SJCRH30 (cell line): ENCODE measurements around the gene ARL2BP. TPM values are rescaled to one million over a fixed set of nuclear protein-coding genes. Genes with fewer than 3 reads are reported as not detected.
"Not testable (repeated sequence)": the region's sequence is repeated elsewhere in the genome, so short reads cannot be mapped to it uniquely, and the experiment has no call there.

Experiments used
- DNase-seq, 2 experiments: peaks; one replicate each; pipeline ENCODE4 v3.0.0-alpha.2; 2015 to 2020
- H3K27ac ChIP-seq: fragments of 250-450 bp; sonication (Bioruptor Pico); 2 replicates; pipeline ENCODE4 v1.5.1; 2020; ENCODE audit warnings: mild to moderate bottlenecking, moderate library complexity
- H3K27me3 ChIP-seq: fragments of 250-450 bp; sonication (Bioruptor Pico); 2 replicates; pipeline ENCODE4 v1.5.1; 2020; ENCODE audit warnings: mild to moderate bottlenecking, moderate library complexity
- H3K36me3 ChIP-seq: fragments of 250-450 bp; sonication (Bioruptor Pico); 2 replicates; pipeline ENCODE4 v1.5.1; 2020; ENCODE audit warnings: mild to moderate bottlenecking, moderate library complexity
- H3K4me1 ChIP-seq: fragments of 250-450 bp; sonication (Bioruptor Pico); 2 replicates; pipeline ENCODE4 v1.5.1; 2020; ENCODE audit warnings: mild to moderate bottlenecking, moderate library complexity
- H3K4me3 ChIP-seq: fragments of 250-450 bp; sonication (Bioruptor Pico); 2 replicates; pipeline ENCODE4 v1.5.1; 2020; ENCODE audit warnings: mild to moderate bottlenecking, moderate library complexity
- H3K9me3 ChIP-seq: fragments of 250-450 bp; sonication (Bioruptor Pico); replicated peaks from 2 replicates; pipeline ENCODE4 v1.5.1; 2020; ENCODE audit warnings: mild to moderate bottlenecking, moderate library complexity
- total RNA-seq: library from RNA; depleted of rRNA; stranded (reverse); fragments of >200 nt; shearing (Covaris generic); gene quantifications from 2 replicates; pipeline ENCODE4 v1.2.3, GENCODE V29; 2014; rRNA removed

ARL2BP gene
- total RNA-seq, result 67.0 and 69.3 TPM in 2 replicates

DNA sequence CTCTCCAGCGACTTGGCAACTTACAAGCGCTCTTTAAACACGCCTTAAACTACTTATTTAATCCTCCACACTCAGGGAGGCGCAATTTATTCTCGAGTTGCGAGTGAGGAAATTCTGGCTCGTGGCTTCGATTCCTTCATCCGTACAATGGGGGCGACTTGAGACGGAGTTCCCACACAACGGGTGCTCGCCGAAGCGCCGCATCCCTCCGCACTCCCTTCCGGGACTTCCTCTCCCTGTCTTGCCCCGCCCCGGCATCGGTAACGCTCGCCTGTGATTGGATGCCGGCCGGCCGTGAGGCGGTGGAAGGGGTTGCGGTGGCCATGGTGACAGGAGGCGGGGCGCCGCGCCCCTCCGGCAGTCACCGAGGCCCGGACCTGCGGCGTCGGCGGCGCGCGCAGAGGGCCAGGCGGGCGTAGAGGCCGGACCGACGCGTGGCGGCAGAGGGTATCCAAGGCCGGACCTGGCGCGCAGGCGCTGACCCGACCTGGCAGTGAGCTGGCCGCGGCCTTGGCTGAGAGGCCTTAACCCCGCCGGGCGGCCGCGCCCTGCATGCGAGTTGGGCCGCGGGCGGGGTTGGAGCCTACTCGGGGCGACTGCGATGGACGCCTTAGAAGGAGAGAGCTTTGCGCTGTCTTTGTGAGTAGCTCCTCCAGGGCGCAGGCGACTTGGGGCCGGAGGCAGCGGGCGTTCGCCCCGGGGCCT is at the start of gene ARL2BP:
TSS of gene ARL2BP (plus strand) at position 493 of the 705 bp plus-strand sequence. CDS start at position 602, 109 bp downstream.
- H3K4me1 ChIP-seq, result peaks cover 5% of the 10 kb centered on the region
- no peaks in the 10 kb centered on the region for H3K9me3 ChIP-seq
- peak within 1 kb of the TSS; percentile 84 for H3K4me3 ChIP-seq
- peak within 1 kb of the TSS; percentile 64 for H3K27ac ChIP-seq
- H3K36me3 ChIP-seq, result peaks cover 8% of the 10 kb centered on the region
- DNase-seq, result peak; percentile 99
- H3K27me3 ChIP-seq, result no peaks in the 10 kb centered on the region

DNA sequence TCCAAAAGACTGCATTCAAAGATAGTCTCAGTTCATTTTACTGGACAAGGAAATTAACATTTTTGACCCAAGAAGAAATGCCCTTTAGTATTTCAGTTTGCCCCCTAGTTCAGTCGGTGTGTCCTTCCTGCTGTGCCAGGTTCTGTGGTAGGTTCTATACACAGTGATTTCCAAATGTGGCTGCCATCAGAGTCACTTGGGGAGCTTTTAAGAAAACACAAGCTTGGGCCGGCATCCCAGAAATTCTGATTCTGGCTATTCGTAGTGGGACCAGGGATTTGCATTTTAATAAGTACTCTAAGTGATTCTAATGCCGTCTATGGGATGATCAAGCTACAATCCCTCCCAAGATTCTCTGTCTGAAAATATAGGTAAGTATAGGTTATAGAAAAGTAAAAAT is 48.8 kb upstream of the ARL2BP start:
- Histone ChIP-seq H3K9me3 (0 out of 2 replicates have a peak, but pooled peaks cover 4% of the 10 kb centered on the region), H3K4me3 (no peak overlapping the region), H3K4me1 (peaks cover 20% of the 10 kb centered on the region), H3K27me3 (no peaks in the 10 kb centered on the region), H3K36me3 (0 out of 2 replicates have a peak, but pooled peaks cover 11% of the 10 kb centered on the region), H3K27ac (no peak overlapping the region)
- no peak for DNase-seq

DNA sequence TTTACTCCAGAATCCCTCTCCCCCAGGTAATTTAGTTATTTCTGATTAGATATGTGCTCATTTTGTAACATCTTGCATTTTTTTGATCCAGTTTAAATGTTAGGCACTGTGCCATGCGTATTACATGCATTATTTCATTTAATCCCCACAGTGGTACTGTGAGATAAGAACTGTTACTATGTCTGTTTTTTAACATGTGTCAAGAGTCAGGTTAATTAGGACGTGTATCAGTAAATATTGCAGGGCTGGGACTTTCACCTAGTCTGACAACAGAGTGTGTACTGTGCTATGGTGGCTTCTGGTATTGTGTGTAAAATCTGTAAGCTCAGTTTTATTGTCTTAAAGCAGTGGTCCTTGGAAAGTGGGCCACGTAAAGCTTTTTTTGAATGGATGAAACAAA is 48.3 kb upstream of the ARL2BP start:
- no peak for DNase-seq
- H3K9me3 ChIP-seq, result 0 out of 2 replicates have a peak, but pooled peaks cover 4% of the 10 kb centered on the region
- H3K27ac ChIP-seq, result no peak overlapping the region
- no peak overlapping the region for H3K4me3 ChIP-seq
- H3K4me1 ChIP-seq, result peaks cover 15% of the 10 kb centered on the region
- H3K36me3 ChIP-seq, result 0 out of 2 replicates have a peak, but pooled peaks cover 11% of the 10 kb centered on the region
- H3K27me3 ChIP-seq, result no peaks in the 10 kb centered on the region

DNA sequence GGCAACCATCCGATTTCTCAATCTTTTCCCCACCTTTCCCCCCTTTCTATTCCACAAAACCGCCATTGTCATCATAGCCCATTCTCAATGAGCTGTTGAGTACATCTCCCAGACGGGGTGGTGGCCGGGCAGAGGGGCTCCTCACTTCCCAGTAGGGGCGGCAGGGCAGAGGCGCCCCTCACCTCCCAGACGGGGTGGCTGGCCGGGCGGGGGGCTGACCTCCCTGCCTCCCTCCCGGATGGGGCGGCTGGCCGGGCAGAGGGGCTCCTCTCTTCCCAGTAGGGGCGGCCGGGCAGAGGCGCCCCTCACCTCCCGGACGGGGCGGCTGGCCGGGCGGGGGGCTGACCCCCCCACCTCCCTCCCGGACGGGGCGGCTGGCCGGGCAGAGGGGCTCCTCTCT is 44.7 kb upstream of the ARL2BP start:
- H3K36me3 ChIP-seq, result peaks cover 30% of the 10 kb centered on the region
- DNase-seq, H3K4me1 ChIP-seq, H3K27me3 ChIP-seq, H3K27ac ChIP-seq, H3K4me3 ChIP-seq, H3K9me3 ChIP-seq: not testable (repeated sequence)

DNA sequence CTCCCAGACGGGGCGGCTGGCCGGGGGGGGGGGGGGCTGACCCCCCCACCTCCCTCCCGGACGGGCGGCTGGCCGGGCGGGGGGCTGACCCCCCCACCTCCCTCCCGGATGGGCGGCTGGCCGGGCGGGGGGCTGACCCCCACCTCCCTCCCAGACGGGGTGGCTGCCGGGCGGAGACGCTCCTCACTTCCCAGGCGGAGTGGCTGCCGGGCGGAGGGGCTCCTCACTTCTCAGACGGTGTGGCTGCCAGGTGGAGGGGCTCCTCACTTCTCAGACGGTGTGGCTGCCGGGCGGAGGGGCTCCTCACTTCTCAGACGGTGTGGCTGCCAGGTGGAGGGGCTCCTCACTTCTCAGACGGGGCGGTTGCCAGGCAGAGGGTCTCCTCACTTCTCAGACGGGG is 44.1 kb upstream of the ARL2BP start:
- not testable (repeated sequence) for H3K4me3 ChIP-seq, H3K27me3 ChIP-seq, DNase-seq, H3K27ac ChIP-seq, H3K4me1 ChIP-seq, H3K9me3 ChIP-seq
- H3K36me3 ChIP-seq, result peaks cover 36% of the 10 kb centered on the region

DNA sequence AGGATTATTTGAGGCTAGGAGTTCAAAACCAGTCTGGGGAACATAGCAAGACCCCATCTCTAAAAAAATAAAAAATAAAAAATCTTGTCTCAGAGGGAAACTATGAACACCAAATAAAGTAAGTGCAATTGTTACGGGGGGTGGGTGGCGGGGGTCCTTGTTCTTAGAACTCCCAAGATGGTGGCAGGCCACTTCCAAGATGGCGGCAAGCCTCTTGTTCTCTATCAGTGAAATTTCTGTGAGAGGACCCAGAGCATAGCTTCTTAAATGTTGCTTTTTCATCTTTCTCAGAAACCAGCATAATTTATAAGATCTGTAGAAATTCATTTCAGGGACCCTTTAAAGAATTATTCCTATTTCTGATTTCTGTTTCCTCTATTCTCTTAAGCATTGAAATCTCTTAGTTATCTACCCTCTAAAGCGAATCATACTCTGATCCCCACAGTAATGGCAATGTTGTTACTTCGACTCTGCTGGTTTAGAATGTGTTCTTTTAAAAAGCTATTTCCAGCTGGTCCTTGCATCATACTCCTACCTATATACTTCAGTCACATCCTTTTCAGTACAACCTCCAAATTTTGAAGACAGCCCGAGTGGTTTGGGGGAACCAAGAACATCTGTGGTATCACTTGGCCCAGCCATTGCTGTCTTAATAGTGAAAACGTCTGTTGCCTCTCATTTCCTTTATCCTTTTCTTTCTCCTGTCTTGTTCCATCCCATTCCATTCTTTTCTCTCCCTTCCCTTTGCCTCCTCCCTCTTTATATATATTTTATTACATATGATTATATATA is 42.8 kb upstream of the ARL2BP start:
- DNase-seq, result no peak
- H3K4me3 ChIP-seq, result no peak overlapping the region
- H3K4me1 ChIP-seq, result no peaks in the 10 kb centered on the region; the same call in 1 of the 2 replicates
- H3K27ac ChIP-seq, result no peak overlapping the region
- no peaks in the 10 kb centered on the region for H3K27me3 ChIP-seq
- peaks cover 44% of the 10 kb centered on the region for H3K36me3 ChIP-seq
- H3K9me3 ChIP-seq, result 0 out of 2 replicates have a peak, but pooled peaks cover 1% of the 10 kb centered on the region

DNA sequence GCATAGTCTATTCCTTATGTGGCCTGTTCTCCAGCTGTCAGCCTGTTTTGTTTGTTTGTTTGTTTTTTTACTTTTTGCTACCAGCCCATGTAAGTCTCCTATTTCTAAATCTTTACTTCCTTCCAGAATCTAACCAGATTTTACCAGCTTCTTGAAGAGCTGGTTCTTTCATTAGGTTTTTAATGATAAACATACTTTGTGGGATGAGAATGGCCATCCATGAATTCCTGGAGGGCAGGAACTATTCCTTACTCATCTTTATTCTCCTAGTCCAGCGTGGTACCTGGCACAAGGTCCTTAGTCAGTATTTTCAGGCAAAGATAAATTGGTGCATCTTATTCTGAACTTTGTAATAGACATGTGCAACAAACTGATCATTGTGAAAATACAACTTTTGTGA is 41.6 kb upstream of the ARL2BP start:
- no peak for DNase-seq
- Histone ChIP-seq H3K27ac (no peak overlapping the region), H3K4me3 (no peak overlapping the region)

DNA sequence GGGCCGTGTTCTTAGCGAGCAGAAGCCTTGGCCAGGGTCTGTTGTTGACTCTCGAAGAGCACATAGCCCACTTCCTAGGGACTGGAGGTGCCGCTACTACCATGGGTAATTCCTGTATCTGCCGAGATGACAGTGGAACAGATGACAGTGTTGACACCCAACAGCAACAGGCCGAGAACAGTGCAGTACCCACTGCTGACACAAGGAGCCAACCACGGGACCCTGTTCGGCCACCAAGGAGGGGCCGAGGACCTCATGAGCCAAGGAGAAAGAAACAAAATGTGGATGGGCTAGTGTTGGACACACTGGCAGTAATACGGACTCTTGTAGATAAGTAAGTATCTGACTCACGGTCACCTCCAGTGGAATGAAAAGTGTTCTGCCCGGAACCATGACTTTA is 40.4 kb upstream of the ARL2BP start:
- peaks cover 54% of the 10 kb centered on the region for H3K36me3 ChIP-seq
- no peaks in the 10 kb centered on the region for H3K27me3 ChIP-seq
- no peak for DNase-seq
- H3K9me3 ChIP-seq, result no peaks in the 10 kb centered on the region
- no peaks in the 10 kb centered on the region; the same call in 1 of the 2 replicates for H3K4me1 ChIP-seq
- no peak overlapping the region for H3K4me3 ChIP-seq
- H3K27ac ChIP-seq, result no peak overlapping the region

More for the DNA sequence above, 41.6 kb upstream of the ARL2BP start:
- H3K9me3 ChIP-seq, result no peaks in the 10 kb centered on the region
- no peaks in the 10 kb centered on the region; the same call in 1 of the 2 replicates for H3K4me1 ChIP-seq
- peaks cover 47% of the 10 kb centered on the region for H3K36me3 ChIP-seq
- no peaks in the 10 kb centered on the region for H3K27me3 ChIP-seq

DNA sequence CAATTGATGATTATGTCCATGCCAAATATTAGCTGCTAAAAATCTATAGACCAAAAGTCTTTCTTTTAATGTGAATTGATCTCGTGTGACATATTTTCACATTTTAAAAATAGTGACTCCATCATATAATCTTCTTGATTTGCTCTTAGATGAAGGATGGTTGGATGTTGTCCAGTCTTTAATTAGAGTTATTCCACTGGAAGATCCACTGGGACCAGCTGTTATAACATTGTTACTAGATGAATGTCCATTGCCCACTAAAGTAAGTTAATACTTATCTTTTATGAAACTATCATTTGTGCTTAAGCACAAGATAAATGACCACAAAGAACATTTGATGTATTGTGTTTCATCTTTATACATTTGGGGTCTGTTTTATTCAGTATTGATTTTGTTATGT is 36.1 kb upstream of the ARL2BP start:
- Histone ChIP-seq H3K36me3 (peaks cover 87% of the 10 kb centered on the region), H3K4me3 (no peak overlapping the region), H3K27me3 (no peaks in the 10 kb centered on the region), H3K9me3 (peaks cover 4% of the 10 kb centered on the region; the same call in 1 of the 2 replicates), H3K27ac (no peak overlapping the region), H3K4me1 (no peaks in the 10 kb centered on the region; the same call in 1 of the 2 replicates)
- DNase-seq, result no peak

DNA sequence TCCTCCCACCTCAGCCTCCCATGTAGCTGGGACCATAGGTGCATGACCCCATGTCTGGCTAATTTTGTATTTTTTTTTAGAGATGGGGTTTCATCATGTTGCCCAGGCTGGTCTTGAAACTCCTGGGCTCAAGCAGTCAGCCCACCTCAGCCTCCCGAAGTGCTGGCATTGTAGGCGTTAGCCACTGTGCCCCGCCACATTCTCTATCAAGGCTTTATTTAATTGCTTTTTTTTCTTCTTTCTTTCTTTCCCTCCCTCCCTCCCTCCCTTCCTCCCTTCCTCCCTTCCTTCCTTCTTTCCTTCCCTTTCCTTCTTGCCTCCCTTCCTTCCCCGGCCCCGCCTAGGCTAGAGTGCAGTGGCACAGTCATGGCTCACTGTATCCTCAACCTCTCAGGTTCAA is 35.3 kb upstream of the ARL2BP start:
- peaks cover 87% of the 10 kb centered on the region for H3K36me3 ChIP-seq
- H3K27me3 ChIP-seq, result no peaks in the 10 kb centered on the region
- no peak for DNase-seq
- H3K4me3 ChIP-seq, result no peak overlapping the region
- H3K9me3 ChIP-seq, result peaks cover 4% of the 10 kb centered on the region; the same call in 1 of the 2 replicates
- H3K27ac ChIP-seq, result no peak overlapping the region
- no peaks in the 10 kb centered on the region for H3K4me1 ChIP-seq

DNA sequence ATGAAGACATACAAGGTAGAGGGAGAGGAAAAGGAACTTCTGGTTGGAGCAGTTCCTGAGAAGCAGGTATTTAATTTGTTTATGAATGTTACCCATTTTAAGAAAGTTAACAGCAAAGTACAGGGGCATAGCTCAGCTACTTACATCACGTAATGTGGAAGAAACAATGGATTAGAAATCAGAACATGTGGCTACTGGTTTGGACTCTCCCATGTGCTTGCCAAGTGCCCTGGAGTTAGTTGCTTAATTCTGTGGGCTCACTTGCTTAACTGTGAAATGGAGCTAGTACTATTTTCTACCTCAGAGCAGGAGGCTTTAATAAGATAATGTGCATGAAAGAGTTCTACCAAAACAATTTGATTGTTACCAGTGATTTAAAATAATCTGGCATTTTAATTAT is 31.6 kb upstream of the ARL2BP start:
- no peak overlapping the region for H3K4me3 ChIP-seq
- H3K27ac ChIP-seq, result no peak overlapping the region
- no peaks in the 10 kb centered on the region for H3K4me1 ChIP-seq
- H3K27me3 ChIP-seq, result no peaks in the 10 kb centered on the region
- DNase-seq, result no peak
- peaks cover 28% of the 10 kb centered on the region for H3K9me3 ChIP-seq
- H3K36me3 ChIP-seq, result peaks cover 95% of the 10 kb centered on the region

DNA sequence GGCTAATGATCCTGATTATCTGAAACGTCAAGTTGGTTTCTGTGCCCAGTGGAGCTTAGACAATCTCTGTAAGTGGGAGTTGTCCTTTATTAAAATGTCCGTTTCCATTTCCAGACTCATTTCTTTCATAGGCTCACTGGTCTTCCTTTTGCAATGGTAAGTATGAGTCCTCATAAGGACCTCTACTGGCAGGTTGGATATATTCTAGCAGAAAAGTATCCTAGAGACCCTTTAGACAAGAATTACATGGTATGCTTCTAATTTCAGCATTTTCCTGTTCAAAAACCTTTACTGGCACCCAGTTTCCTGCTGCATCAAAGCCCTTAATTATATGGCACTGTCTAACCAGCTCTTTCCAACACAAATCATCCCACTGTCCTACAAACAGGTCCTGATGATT is 28.1 kb upstream of the ARL2BP start:
- Histone ChIP-seq H3K27ac (no peak overlapping the region), H3K36me3 (peaks cover 97% of the 10 kb centered on the region), H3K27me3 (no peaks in the 10 kb centered on the region), H3K4me3 (no peak overlapping the region), H3K4me1 (no peaks in the 10 kb centered on the region), H3K9me3 (peaks cover 31% of the 10 kb centered on the region)
- DNase-seq, result no peak

DNA sequence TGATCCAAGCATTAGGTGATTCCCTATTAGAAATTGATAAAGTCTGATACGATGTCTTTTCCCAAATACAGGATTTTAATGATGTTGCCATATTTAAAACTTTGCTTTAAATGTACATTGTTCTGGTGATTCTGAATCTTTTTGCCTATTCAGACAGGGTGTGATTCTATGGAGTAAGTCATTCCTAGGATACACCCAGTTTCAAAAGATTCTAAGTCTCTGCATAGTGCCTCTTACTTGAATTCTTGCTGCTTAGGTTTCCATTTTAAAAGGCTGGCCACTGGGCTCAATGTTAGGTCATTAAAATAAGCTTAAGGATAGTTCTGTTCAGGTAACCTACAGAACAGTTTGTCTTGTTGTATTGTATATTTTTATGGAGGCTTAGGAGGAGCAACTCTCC is 22.0 kb upstream of the ARL2BP start:
- Histone ChIP-seq H3K27ac (no peak overlapping the region), H3K27me3 (no peaks in the 10 kb centered on the region), H3K9me3 (peaks cover 6% of the 10 kb centered on the region), H3K4me3 (no peak overlapping the region), H3K4me1 (peaks cover 9% of the 10 kb centered on the region), H3K36me3 (peaks cover 90% of the 10 kb centered on the region)
- DNase-seq, result no peak

DNA sequence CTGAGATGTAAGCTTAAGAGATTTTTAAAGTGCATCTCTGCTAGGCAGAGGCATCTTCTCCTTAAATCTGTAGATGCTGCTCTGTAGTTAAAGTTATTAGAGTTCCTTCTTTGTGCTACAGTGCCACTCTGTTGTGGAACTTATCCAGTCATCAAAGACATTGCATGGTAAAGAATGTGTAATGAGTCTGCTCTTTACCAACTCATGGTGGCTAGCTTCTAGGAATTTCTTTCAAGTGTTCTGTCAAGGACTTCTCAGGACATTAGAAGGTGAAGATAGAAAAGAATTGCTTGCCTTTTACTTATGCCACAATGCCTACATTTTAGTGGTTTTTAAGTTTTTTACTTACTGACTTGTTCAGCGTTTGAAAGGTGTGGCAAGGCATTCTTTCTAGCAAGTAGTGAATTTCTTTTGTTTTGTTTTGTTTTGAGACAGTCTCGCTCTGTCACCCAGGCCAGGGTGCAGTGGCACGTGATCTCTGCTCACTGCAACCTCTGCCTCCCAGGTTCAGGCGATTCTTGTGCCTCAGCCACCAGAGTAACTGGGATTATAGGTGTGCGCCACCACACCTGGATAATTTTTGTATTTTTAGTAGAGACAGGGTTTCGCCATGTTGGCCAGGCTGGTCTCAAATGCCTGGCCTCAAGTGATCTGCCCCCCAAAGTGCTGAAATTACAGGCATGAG is 20.3 kb upstream of the ARL2BP start:
- H3K36me3 ChIP-seq, result peaks cover 89% of the 10 kb centered on the region

DNA sequence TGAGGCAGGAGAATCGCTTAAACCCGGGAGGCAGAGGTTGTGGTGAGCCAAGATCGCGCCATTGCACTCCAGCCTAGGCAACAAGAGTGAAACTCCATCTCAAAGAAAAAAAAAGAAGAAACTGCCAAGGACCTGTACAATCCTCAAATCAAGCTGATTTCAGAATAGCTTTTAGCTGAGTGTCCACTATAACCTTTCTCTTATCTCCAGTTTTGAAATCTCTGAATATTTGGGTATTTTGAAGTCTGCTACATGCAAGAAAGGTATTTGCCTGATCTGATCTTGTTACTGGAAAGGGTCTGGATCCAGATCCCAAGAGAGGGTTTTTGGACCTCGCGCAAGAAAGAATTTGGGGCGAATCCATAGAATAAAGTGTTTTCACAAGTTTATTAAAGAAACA is 19.1 kb upstream of the ARL2BP start:
- Histone ChIP-seq H3K4me1 (peaks cover 9% of the 10 kb centered on the region), H3K27ac (no peak overlapping the region), H3K27me3 (no peaks in the 10 kb centered on the region), H3K9me3 (no peaks in the 10 kb centered on the region), H3K4me3 (no peak overlapping the region), H3K36me3 (peaks cover 89% of the 10 kb centered on the region)
- DNase-seq, result no peak

More for the DNA sequence above, 20.3 kb upstream of the ARL2BP start:
- Histone ChIP-seq H3K27ac (no peak overlapping the region), H3K27me3 (no peaks in the 10 kb centered on the region), H3K9me3 (no peaks in the 10 kb centered on the region), H3K4me1 (peaks cover 9% of the 10 kb centered on the region), H3K4me3 (no peak overlapping the region)
- DNase-seq, result no peak
